A549 (cell line): ENCODE results near the gene HS6ST2. TPM values are rescaled to one million over a fixed set of nuclear protein-coding genes. Genes with fewer than 3 reads are reported as not detected.

Experiments used
- ATAC-seq, 2 experiments: fragments of 200-7000 bp in 1 of 2; fragments of >200 bp in 1 of 2; cut with Nextera tagmentation in 1 of 2; cut with Tn5 transposase in 1 of 2; 3 replicates each; pipeline versions ENCODE4 v1.8.0 to v1.9.1; 2018 to 2020; ENCODE audit warnings: mild to moderate bottlenecking in 1 of 2, moderate library complexity in 1 of 2
- CTCF ChIA-PET: fragments of 300-600 bp; sonication (Branson Sonifier 250); formaldehyde crosslinking; extraction: SDS; loops from one replicate; lab custom pipeline; 2021; ENCODE audit warnings: antibody characterized with exemption, inconsistent platforms; lab: Yijun Ruan, JAX
- POLR2A ChIA-PET: fragments of 350-600 bp; formaldehyde crosslinking; extraction: SDS; loops from one replicate; lab custom pipeline; 2021; ENCODE audit warnings: antibody characterized with exemption, inconsistent platforms; lab: Yijun Ruan, JAX
- DNase-seq, 2 experiments: peaks; one replicate each; pipeline versions ENCODE4 v3.0.0 to v3.0.0-alpha.2; 2011 to 2016; ENCODE audit warnings: low read depth in 1 of 2, low spot score in 1 of 2
- FAIRE-seq: peaks from 2 replicates; lab custom pipeline; 2011; peaks lifted over from hg19 to GRCh38; lab: Jason Lieb, UNC
- H3K27ac ChIP-seq, 2 experiments: fragments of >200 bp; sonication (Bioruptor Twin); formaldehyde crosslinking; 3 replicates each; pipeline ENCODE4 v1.5.1; 2016 to 2017
- H3K4me1 ChIP-seq: fragments of >200 bp; sonication (Bioruptor Twin); formaldehyde crosslinking; 3 replicates; pipeline ENCODE4 v1.6.1; 2016
- H3K4me2 ChIP-seq: fragments of >200 bp; sonication (Bioruptor Twin); formaldehyde crosslinking; 3 replicates; pipeline ENCODE4 v1.6.1; 2016
- H3K4me3 ChIP-seq: fragments of >200 bp; sonication (Bioruptor Twin); formaldehyde crosslinking; 3 replicates; pipeline ENCODE4 v1.5.1; 2016
- H3K9me3 ChIP-seq: fragments of >200 bp; sonication (Bioruptor Twin); formaldehyde crosslinking; 3 replicates; pipeline ENCODE4 v1.6.1; 2016
- CBX2 ChIP-seq: fragments of 200-600 bp; sonication (generic); IDR thresholded peaks from 2 replicates; pipeline ENCODE4 v1.6.1; 2016; ENCODE audit warnings: low read depth, mild to moderate bottlenecking, borderline replicate concordance
- CBX8 ChIP-seq: fragments of 200-600 bp; sonication (generic); IDR thresholded peaks from 2 replicates; pipeline ENCODE4 v1.6.1; 2016
- CHD2 ChIP-seq: fragments of 150-350 bp; IDR thresholded peaks from 2 replicates; pipeline ENCODE4 v1.6.1; 2014; ENCODE audit warnings: low read length; ENCODE audit not compliant: partially characterized antibody
- CHD4 ChIP-seq: fragments of 200-600 bp; sonication (generic); IDR thresholded peaks from 2 replicates; pipeline ENCODE4 v1.6.1; 2016; ENCODE audit warnings: antibody characterized with exemption, mild to moderate bottlenecking, borderline replicate concordance
- EHMT2 ChIP-seq: fragments of 200-600 bp; sonication (generic); IDR thresholded peaks from 2 replicates; pipeline ENCODE4 v1.6.1; 2016; ENCODE audit warnings: antibody characterized with exemption, low read depth, mild to moderate bottlenecking, moderate library complexity
- FOSB ChIP-seq: fragments of 250-450 bp; sonication (Bioruptor Pico); IDR thresholded peaks from 2 replicates; pipeline ENCODE4 v1.5.0; 2020; ENCODE audit warnings: mild to moderate bottlenecking, moderate library complexity
- FOXS1 ChIP-seq: fragments of 250-450 bp; sonication (Bioruptor Pico); IDR thresholded peaks from 2 replicates; pipeline ENCODE4 v1.5.0; 2020; ENCODE audit warnings: mild to moderate bottlenecking, moderate library complexity
- GATA3 ChIP-seq: IDR thresholded peaks from 2 replicates; pipeline ENCODE4 v1.6.1; 2012; ENCODE audit warnings: borderline replicate concordance
- KDM1A ChIP-seq: fragments of 200-600 bp; sonication (generic); IDR thresholded peaks from 2 replicates; pipeline ENCODE4 v1.6.1; 2016; ENCODE audit warnings: low read depth, mild to moderate bottlenecking
- NFE2L2 ChIP-seq: fragments of 150-350 bp; conservative IDR thresholded peaks from 2 replicates; pipeline ENCODE4 v1.6.1; 2014; ENCODE audit warnings: low read length
- PHF8 ChIP-seq: fragments of 200-600 bp; sonication (generic); IDR thresholded peaks from 2 replicates; pipeline ENCODE4 v1.6.1; 2016; ENCODE audit warnings: low read depth, mild to moderate bottlenecking, antibody characterized with exemption, moderate library complexity, borderline replicate concordance
- POLR2A ChIP-seq: IDR thresholded peaks from 2 replicates; pipeline ENCODE4 v1.6.1; 2012; ENCODE audit warnings: mild to moderate bottlenecking, low read length
- POLR2AphosphoS2 ChIP-seq: conservative IDR thresholded peaks from 2 replicates; pipeline ENCODE4 v1.6.1; 2012; ENCODE audit warnings: low read length, improper control_type of control experiment, inconsistent platforms
- RAD21 ChIP-seq, 2 experiments: fragments of >200 bp in 1 of 2; sonication (Bioruptor Twin) in 1 of 2; formaldehyde crosslinking in 1 of 2; IDR thresholded peaks in 1 of 2; conservative IDR thresholded peaks in 1 of 2; 2 replicates in 1 of 2; 3 replicates in 1 of 2; pipeline ENCODE4 v1.6.1; 2012 to 2018; ENCODE audit warnings: inconsistent platforms in 1 of 2
- RNF2 ChIP-seq: fragments of 200-600 bp; sonication (generic); IDR thresholded peaks from 2 replicates; pipeline ENCODE4 v1.6.1; 2016; ENCODE audit warnings: low read depth, mild to moderate bottlenecking, antibody characterized with exemption, moderate library complexity, borderline replicate concordance
- TFCP2L1 ChIP-seq: fragments of 250-450 bp; sonication (Bioruptor Pico); IDR thresholded peaks from 2 replicates; pipeline ENCODE4 v1.5.0; 2021; ENCODE audit warnings: mild to moderate bottlenecking
- WGBS: methylation state at CpG from one replicate; pipeline ENCODE4 v1.1.6; 2017; ENCODE audit errors: missing lambda C conversion rate; 5-methylcytosine and 5-hydroxymethylcytosine counted together
- polyA plus RNA-seq, 4 experiments: library from polyadenylated mRNA; depleted of rRNA in 3 of 4; stranded (reverse); fragments of >200 nt; fragmentation: RNase III in 1 of 4; extraction: RNeasy Plus Mini Kit Qiagen cat#74134 plus additional on column Dnase treatment in 1 of 4; gene quantifications; 2 replicates in 3 of 4; 3 replicates in 1 of 4; pipeline ENCODE4 v1.2.3, GENCODE V29; 2011 to 2017
- TF ChIP-seq, protein P1 (sequence below): fragments of >200 bp; sonication (Bioruptor Twin); formaldehyde crosslinking; IDR thresholded peaks from 3 replicates; pipeline ENCODE4 v1.5.1; 2016
- TF ChIP-seq, protein P2 (sequence below): IDR thresholded peaks from 2 replicates; pipeline ENCODE4 v1.6.1; 2012; ENCODE audit warnings: low read depth, borderline replicate concordance
- TF ChIP-seq, protein P3 (sequence below): fragments of >200 bp; sonication (Bioruptor Twin); formaldehyde crosslinking; IDR thresholded peaks from 3 replicates; pipeline ENCODE4 v1.6.1; 2016
- TF ChIP-seq, protein P4 (sequence below): fragments of 200-600 bp; sonication (generic); IDR thresholded peaks from 2 replicates; pipeline ENCODE4 v1.6.1; 2016; ENCODE audit warnings: antibody characterized with exemption, mild to moderate bottlenecking, moderate library complexity
- TF ChIP-seq, protein P5 (sequence below): IDR thresholded peaks from 2 replicates; pipeline ENCODE4 v1.6.1; 2012
- TF ChIP-seq, protein P6 (sequence below): fragments of 250-450 bp; sonication (Bioruptor Pico); IDR thresholded peaks from 2 replicates; pipeline ENCODE4 v1.5.0; 2020; ENCODE audit warnings: low read depth, mild to moderate bottlenecking, moderate library complexity
- TF ChIP-seq, protein P7 (sequence below): fragments of 150-350 bp; IDR thresholded peaks from 2 replicates; pipeline ENCODE4 v1.6.1; 2014; ENCODE audit warnings: low read depth, mild to moderate bottlenecking, low read length

The HS6ST2 gene
- polyA plus RNA-seq, 2 of the 4 experiments (the other 2 are of a cell fraction), result 0.01 to 0.04 TPM

DNA sequence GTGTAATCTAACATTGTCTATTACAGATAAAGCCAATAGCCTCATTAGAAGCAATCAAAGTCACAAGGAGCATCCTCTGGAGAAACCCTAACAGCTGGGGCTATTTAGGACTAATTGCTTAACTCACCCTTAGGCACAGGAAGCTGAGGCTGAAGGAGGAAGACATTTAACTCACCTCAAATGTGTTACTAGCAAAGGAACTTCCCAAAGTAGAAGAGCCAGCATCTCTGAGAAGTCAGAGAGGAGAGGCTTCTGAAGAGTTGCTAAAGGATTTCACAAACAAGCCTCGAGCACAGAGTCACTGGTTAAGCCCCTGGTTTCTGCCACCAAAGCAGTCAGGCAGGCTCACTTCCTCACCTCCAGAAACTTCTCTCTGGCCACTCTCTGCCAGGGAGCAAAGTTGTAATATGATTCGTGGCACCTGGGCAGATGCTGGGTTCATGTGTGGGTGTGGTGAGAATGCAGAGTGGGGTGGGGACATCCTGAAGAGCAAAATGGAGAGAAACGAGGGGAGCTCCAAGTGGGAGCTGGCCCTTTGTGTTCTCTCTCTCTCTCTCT is 201.3 kb downstream of the HS6ST2 start:
- Histone ChIP-seq H3K9me3 (no peaks in the 10 kb centered on the region), H3K4me1 (no peaks in the 10 kb centered on the region)
- FAIRE-seq, result no peak
- ChIA-PET POLR2A (no interaction called here), CTCF (no interaction called here)
- DNase-seq, result no peak
- TF ChIP-seq PHF8, result no peak
- TF ChIP-seq, protein P1, sequence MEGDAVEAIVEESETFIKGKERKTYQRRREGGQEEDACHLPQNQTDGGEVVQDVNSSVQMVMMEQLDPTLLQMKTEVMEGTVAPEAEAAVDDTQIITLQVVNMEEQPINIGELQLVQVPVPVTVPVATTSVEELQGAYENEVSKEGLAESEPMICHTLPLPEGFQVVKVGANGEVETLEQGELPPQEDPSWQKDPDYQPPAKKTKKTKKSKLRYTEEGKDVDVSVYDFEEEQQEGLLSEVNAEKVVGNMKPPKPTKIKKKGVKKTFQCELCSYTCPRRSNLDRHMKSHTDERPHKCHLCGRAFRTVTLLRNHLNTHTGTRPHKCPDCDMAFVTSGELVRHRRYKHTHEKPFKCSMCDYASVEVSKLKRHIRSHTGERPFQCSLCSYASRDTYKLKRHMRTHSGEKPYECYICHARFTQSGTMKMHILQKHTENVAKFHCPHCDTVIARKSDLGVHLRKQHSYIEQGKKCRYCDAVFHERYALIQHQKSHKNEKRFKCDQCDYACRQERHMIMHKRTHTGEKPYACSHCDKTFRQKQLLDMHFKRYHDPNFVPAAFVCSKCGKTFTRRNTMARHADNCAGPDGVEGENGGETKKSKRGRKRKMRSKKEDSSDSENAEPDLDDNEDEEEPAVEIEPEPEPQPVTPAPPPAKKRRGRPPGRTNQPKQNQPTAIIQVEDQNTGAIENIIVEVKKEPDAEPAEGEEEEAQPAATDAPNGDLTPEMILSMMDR, result no peak
- no peak for TF ChIP-seq CHD4
- no peak for TF ChIP-seq FOSB (CRISPR knock-in tag)
- no peak for TF ChIP-seq CHD2
- TF ChIP-seq, protein P2, sequence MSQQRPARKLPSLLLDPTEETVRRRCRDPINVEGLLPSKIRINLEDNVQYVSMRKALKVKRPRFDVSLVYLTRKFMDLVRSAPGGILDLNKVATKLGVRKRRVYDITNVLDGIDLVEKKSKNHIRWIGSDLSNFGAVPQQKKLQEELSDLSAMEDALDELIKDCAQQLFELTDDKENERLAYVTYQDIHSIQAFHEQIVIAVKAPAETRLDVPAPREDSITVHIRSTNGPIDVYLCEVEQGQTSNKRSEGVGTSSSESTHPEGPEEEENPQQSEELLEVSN, result no peak
- no peak for TF ChIP-seq NFE2L2
- TF ChIP-seq GATA3, result no peak
- TF ChIP-seq TFCP2L1, result no peak
- TF ChIP-seq POLR2AphosphoS2, result no peak
- no peak for TF ChIP-seq RAD21 (conservative IDR thresholded peaks at IDR 0.05 in 1 of 2, IDR thresholded peaks at IDR 0.05 in 1 of 2)
- TF ChIP-seq, protein P3, sequence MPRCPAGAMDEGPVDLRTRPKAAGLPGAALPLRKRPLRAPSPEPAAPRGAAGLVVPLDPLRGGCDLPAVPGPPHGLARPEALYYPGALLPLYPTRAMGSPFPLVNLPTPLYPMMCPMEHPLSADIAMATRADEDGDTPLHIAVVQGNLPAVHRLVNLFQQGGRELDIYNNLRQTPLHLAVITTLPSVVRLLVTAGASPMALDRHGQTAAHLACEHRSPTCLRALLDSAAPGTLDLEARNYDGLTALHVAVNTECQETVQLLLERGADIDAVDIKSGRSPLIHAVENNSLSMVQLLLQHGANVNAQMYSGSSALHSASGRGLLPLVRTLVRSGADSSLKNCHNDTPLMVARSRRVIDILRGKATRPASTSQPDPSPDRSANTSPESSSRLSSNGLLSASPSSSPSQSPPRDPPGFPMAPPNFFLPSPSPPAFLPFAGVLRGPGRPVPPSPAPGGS, result no peak
- no peak for TF ChIP-seq POLR2A
- TF ChIP-seq RNF2, result no peak
- TF ChIP-seq, protein P4, sequence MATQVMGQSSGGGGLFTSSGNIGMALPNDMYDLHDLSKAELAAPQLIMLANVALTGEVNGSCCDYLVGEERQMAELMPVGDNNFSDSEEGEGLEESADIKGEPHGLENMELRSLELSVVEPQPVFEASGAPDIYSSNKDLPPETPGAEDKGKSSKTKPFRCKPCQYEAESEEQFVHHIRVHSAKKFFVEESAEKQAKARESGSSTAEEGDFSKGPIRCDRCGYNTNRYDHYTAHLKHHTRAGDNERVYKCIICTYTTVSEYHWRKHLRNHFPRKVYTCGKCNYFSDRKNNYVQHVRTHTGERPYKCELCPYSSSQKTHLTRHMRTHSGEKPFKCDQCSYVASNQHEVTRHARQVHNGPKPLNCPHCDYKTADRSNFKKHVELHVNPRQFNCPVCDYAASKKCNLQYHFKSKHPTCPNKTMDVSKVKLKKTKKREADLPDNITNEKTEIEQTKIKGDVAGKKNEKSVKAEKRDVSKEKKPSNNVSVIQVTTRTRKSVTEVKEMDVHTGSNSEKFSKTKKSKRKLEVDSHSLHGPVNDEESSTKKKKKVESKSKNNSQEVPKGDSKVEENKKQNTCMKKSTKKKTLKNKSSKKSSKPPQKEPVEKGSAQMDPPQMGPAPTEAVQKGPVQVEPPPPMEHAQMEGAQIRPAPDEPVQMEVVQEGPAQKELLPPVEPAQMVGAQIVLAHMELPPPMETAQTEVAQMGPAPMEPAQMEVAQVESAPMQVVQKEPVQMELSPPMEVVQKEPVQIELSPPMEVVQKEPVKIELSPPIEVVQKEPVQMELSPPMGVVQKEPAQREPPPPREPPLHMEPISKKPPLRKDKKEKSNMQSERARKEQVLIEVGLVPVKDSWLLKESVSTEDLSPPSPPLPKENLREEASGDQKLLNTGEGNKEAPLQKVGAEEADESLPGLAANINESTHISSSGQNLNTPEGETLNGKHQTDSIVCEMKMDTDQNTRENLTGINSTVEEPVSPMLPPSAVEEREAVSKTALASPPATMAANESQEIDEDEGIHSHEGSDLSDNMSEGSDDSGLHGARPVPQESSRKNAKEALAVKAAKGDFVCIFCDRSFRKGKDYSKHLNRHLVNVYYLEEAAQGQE, result no peak
- TF ChIP-seq, protein P5, sequence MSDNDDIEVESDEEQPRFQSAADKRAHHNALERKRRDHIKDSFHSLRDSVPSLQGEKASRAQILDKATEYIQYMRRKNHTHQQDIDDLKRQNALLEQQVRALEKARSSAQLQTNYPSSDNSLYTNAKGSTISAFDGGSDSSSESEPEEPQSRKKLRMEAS, result no peak
- TF ChIP-seq FOXS1 (CRISPR knock-in tag), result no peak
- TF ChIP-seq, all 56 proteins: peak for 0
- Histone ChIP-seq H3K4me2 (no peak overlapping the region), H3K4me3 (no peak overlapping the region), H3K27ac (no peak overlapping the region)
- no peak for ATAC-seq
- WGBS, result 0% methylated on average over 2 of the region's 3 CpGs

DNA sequence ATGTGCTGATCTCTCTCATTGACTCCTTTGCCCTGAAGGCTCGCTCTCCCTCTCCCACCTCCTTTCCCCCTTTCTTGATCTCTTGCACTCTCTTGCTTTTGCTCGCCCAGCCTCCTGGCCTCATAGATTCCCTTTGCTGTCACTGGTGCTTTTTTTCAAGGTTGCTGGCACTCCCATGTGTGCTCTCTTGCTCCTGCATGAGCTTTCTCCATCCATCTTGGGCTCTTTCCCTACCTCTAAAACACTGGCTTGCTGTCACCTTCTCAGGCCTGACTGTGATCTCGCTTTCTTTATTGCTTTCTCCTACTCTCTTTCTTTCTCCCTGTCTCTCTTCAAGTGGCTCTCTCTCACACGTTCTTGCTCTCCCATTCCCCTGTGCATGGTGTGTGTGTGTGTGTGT is 202.0 kb downstream of the HS6ST2 start:
- H3K4me3 ChIP-seq, result no peak overlapping the region
- H3K4me2 ChIP-seq, result no peak overlapping the region
- ChIA-PET CTCF (no interaction called here), POLR2A (no interaction called here)
- ATAC-seq (no peak), FAIRE-seq (no peak), DNase-seq (no peak)
- no peak overlapping the region for H3K27ac ChIP-seq
- TF ChIP-seq, protein P6, sequence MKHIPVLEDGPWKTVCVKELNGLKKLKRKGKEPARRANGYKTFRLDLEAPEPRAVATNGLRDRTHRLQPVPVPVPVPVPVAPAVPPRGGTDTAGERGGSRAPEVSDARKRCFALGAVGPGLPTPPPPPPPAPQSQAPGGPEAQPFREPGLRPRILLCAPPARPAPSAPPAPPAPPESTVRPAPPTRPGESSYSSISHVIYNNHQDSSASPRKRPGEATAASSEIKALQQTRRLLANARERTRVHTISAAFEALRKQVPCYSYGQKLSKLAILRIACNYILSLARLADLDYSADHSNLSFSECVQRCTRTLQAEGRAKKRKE (CRISPR knock-in tag), result no peak
- TF ChIP-seq KDM1A (no peak), EHMT2 (no peak), POLR2A (no peak), CBX8 (no peak), CBX2 (no peak)
- TF ChIP-seq, protein P7, sequence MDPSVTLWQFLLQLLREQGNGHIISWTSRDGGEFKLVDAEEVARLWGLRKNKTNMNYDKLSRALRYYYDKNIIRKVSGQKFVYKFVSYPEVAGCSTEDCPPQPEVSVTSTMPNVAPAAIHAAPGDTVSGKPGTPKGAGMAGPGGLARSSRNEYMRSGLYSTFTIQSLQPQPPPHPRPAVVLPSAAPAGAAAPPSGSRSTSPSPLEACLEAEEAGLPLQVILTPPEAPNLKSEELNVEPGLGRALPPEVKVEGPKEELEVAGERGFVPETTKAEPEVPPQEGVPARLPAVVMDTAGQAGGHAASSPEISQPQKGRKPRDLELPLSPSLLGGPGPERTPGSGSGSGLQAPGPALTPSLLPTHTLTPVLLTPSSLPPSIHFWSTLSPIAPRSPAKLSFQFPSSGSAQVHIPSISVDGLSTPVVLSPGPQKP, result no peak
- H3K4me1 ChIP-seq, result no peaks in the 10 kb centered on the region
- no peaks in the 10 kb centered on the region for H3K9me3 ChIP-seq
- WGBS, result 6% methylated on average over 4 of the region's 4 CpGs
